Gastroesophageal sphincter (tissue), 4 donors: ENCODE results near the gene AOX1. TPM values are rescaled to one million over a fixed set of nuclear protein-coding genes. Genes with fewer than 3 reads are reported as not detected.

Experiments used
- ATAC-seq: fragments of 150-250 bp; one replicate; pipeline ENCODE4 v1.9.1; 2016; ENCODE audit warnings: mild to moderate bottlenecking, moderate library complexity
- H3K27ac ChIP-seq, 4 donors: fragments of 200-600 bp; sonication (generic) in 3 of 4; 1 replicate in 3 of 4; 2 replicates in 1 of 4; pipeline ENCODE4 v1.5.1; 2016 to 2019
- H3K27me3 ChIP-seq: fragments of 200-600 bp; sonication (generic); one replicate; pipeline ENCODE4 v1.5.1; 2019
- H3K36me3 ChIP-seq, 2 donors: fragments of 200-600 bp; sonication (generic); one replicate each; pipeline ENCODE4 v1.5.1; 2019; ENCODE audit warnings: control low read depth in 1 of 2
- H3K4me1 ChIP-seq, 3 donors: fragments of 200-600 bp; sonication (generic); 1 replicate in 2 of 3; 2 replicates in 1 of 3; pipeline ENCODE4 v1.5.1; 2016 to 2019; ENCODE audit warnings: control low read depth in 2 of 3
- H3K4me3 ChIP-seq, 2 donors: fragments of 200-600 bp; sonication (generic); one replicate each; pipeline ENCODE4 v1.5.1; 2019; ENCODE audit warnings: mild to moderate bottlenecking in 1 of 2, moderate library complexity in 1 of 2
- H3K9me3 ChIP-seq, 3 donors: fragments of 200-600 bp; sonication (generic); one replicate each; pipeline ENCODE4 v1.5.1; 2017 to 2019; ENCODE audit warnings: control low read depth in 2 of 3
- CTCF ChIP-seq, 4 experiments: fragments of 200-600 bp in 2 of 4; fragments of 450-650 bp in 2 of 4; sonication (generic) in 1 of 4; IDR thresholded peaks; one replicate each; pipeline ENCODE4 v1.5.1; 2017 to 2019; ENCODE audit warnings: antibody characterized with exemption in 4 of 4, mild to moderate bottlenecking in 2 of 4, moderate library complexity in 2 of 4
- EP300 ChIP-seq: sonication (generic); formaldehyde crosslinking; IDR thresholded peaks from one replicate; pipeline ENCODE4 v1.6.1; 2017; ENCODE audit warnings: antibody characterized with exemption, mild to moderate bottlenecking
- POLR2A ChIP-seq, 2 donors: fragments of 450-650 bp; IDR thresholded peaks; one replicate each; pipeline ENCODE4 v1.6.1; 2017; ENCODE audit warnings: antibody characterized with exemption in 2 of 2, mild to moderate bottlenecking in 2 of 2, moderate library complexity in 1 of 2
- POLR2AphosphoS5 ChIP-seq: sonication (generic); formaldehyde crosslinking; IDR thresholded peaks from one replicate; pipeline ENCODE4 v1.6.1; 2017; ENCODE audit warnings: antibody characterized with exemption
- WGBS, 2 donors: methylation state at CpG; one replicate each; pipeline ENCODE4 v1.1.5; 2018; ENCODE audit warnings: low coverage in 1 of 2; 5-methylcytosine and 5-hydroxymethylcytosine counted together
- total RNA-seq, 4 donors: library from RNA; depleted of rRNA; stranded (reverse); fragments of >200 nt; gene quantifications; one replicate each; pipeline ENCODE4 v1.1.0, GENCODE V29; 2016

The AOX1 gene
- total RNA-seq, 4 donors from 2014 or later: 36.7 to 125 (median 85.6) TPM

GRCh38 chr2:200585340-200585729 is 479 bp upstream of the AOX1 start:
- Histone ChIP-seq H3K4me3 (peak overlapping the region; percentile 27 to 65), H3K36me3 (no peaks in the 10 kb centered on the region), H3K9me3 (no peaks in the 10 kb centered on the region), H3K27me3 (no peaks in the 10 kb centered on the region), H3K4me1 (peaks cover 0 to 14% (median 0%) of the 10 kb centered on the region in 3 donors), H3K27ac (peak overlapping the region in 2 of 4 donors; percentile 80 to 87)
- ATAC-seq: no peak
- 5 to 15% methylated on average over 2 of the region's 2 CpGs for WGBS, 2 donors
- TF ChIP-seq POLR2A (IDR thresholded peaks at IDR 0.05) (no peak), EP300 (no peak), CTCF (IDR thresholded peaks at IDR 0.05) (no peak), POLR2AphosphoS5 (no peak)

DNA sequence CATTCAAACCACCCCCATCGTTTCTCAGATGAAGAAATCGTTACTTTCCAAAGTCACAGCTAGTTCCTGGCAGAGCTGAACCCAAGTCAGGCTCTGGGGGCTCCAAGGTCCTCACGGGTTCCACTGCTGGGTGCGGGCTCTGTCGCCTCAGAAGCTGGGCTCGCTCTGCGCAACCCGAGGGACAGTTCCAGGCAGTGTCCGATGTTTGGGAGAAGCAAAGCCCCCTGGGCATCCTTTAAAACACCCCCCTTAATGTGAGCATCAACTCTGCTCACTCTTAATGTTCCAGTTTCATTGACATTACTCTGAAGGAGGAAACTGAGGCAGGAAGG is 796 bp downstream of the AOX1 start:
- TF ChIP-seq POLR2A (IDR thresholded peaks at IDR 0.05) (no peak), EP300 (no peak), POLR2AphosphoS5 (no peak), CTCF (IDR thresholded peaks at IDR 0.05) (no peak)
- Histone ChIP-seq H3K4me3 (peak overlapping the region in 1 of 2 donors; percentile 65), H3K27ac (peak overlapping the region in 3 of 4 donors; percentile 72 to 87 (median 80)), H3K36me3 (no peaks in the 10 kb centered on the region), H3K4me1 (peaks cover 0 to 21% (median 0%) of the 10 kb centered on the region in 3 donors), H3K27me3 (no peaks in the 10 kb centered on the region), H3K9me3 (no peaks in the 10 kb centered on the region)
- WGBS, 2 donors: 40% methylated on average over 1 of the region's 9 CpGs; no CpG with 5 or more reads in 1 of the 2 donors
- ATAC-seq: no peak

DNA sequence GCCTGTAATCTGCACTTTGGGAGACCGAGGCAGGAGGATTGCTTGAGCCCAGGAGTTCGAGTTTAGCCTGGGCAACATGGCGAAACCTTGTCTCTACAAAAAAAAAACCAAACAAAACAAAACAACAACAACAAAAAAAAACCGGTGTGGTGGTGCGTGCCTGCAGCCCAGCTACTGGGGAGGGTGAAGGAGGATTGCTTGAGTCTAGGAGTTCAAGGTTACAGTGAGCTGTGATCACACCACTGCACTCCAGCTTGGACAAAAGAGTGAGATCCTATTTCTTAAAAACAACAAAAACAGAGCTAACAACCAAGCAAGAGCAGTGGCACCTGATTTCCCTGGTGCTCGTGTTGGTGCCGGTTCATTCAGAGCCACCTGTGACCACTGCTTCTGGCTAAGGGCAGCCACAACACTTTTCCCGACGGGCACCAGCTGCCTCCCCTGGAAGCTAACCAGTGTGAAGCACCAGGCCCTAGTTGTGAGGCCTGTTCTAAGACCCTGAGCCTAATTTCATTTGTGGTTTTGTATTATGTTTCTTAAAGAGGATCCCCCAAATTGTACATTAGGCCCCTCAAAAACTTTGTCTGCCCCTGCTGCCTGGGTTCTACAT is 1.3 kb downstream of the AOX1 start:
- no peak for TF ChIP-seq CTCF (IDR thresholded peaks at IDR 0.05)
- TF ChIP-seq POLR2A (IDR thresholded peaks at IDR 0.05): no peak
- TF ChIP-seq POLR2AphosphoS5: no peak
- no peak for TF ChIP-seq EP300
- H3K27me3 ChIP-seq: no peaks in the 10 kb centered on the region
- no peaks in the 10 kb centered on the region for H3K36me3 ChIP-seq
- H3K4me1 ChIP-seq: peaks cover 0 to 21% (median 0%) of the 10 kb centered on the region in 3 donors
- peak overlapping the region in 1 of 2 donors; percentile 65 for H3K4me3 ChIP-seq
- H3K9me3 ChIP-seq: no peaks in the 10 kb centered on the region
- 89 to 90% methylated on average over 2 to 7 of the region's 9 CpGs for WGBS, 2 donors
- H3K27ac ChIP-seq: peak overlapping the region in 3 of 4 donors; percentile 55 to 87 (median 80)
- no peak for ATAC-seq

DNA sequence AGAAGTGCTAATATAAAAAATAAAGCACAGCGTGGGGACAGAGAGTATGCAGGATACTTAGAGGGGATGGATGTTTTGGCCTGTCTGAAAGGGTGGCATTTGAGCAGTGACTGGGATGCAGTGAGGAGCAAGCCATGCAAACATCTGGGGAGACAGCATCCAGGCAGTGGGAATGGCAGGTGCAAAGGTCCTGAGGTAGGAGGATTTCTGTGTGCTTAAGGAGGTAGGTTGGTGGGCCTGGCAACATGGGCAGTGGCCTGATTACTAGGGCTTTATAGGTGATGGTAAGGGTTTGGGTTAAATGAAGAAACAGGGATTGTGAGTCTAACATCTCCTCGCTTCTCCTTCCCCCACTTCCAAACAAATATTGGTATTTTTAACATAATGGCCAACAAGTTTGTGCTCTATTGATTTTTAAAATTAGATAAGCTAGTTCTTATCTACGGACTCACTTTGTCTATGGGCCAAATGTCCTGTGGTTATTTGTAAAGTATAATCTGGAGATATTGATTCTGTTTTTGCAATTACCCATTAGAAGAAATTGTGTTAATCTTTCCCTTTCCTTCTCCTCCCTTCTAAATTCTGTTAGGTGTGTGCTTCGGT is 2.4 kb downstream of the AOX1 start:
- Histone ChIP-seq H3K27me3 (no peaks in the 10 kb centered on the region), H3K27ac (peak overlapping the region in 2 of 4 donors; percentile 19 to 55), H3K36me3 (no peaks in the 10 kb centered on the region), H3K9me3 (no peaks in the 10 kb centered on the region), H3K4me3 (peak overlapping the region in 1 of 2 donors; percentile 65), H3K4me1 (peaks cover 0 to 21% (median 0%) of the 10 kb centered on the region in 3 donors)
- WGBS, 2 donors: 78 to 90% methylated on average over 4 of the region's 4 CpGs
- no peak for ATAC-seq
- no peak for TF ChIP-seq CTCF (IDR thresholded peaks at IDR 0.05)
- no peak for TF ChIP-seq POLR2AphosphoS5
- TF ChIP-seq EP300: no peak
- no peak for TF ChIP-seq POLR2A (IDR thresholded peaks at IDR 0.05)

- H3K36me3 ChIP-seq: peaks cover 0 to 8% of the 10 kb centered on the region in 2 donors
- H3K9me3 ChIP-seq: no peaks in the 10 kb centered on the region
- peaks cover 0 to 21% (median 0%) of the 10 kb centered on the region in 3 donors for H3K4me1 ChIP-seq
- H3K4me3 ChIP-seq: peak overlapping the region in 1 of 2 donors; percentile 6
- H3K27ac ChIP-seq: peak overlapping the region in 3 of 4 donors; percentile 49 to 71 (median 56)
- TF ChIP-seq POLR2A (IDR thresholded peaks at IDR 0.05) (peak in 1 of 2 donors; percentile 10), POLR2AphosphoS5 (peak; percentile 44), EP300 (no peak), CTCF (IDR thresholded peaks at IDR 0.05) (no peak)
- H3K27me3 ChIP-seq: no peaks in the 10 kb centered on the region
- peak; percentile 77 for ATAC-seq
These were observed 4.3 kb downstream of the AOX1 start for GRCh38 chr2:200590090-200590489.
